HG03378 (cell line): ENCODE measurements around the gene PPDPF.
"Not testable (repeated sequence)": the region's sequence is repeated elsewhere in the genome, so short reads cannot be mapped to it uniquely, and the experiment has no call there.

Source experiments
- ATAC-seq: cut with Tn5 transposase; IDR thresholded peaks from one replicate; pipeline ENCODE4 v1.9.1; 2021; ENCODE audit warnings: mild to moderate bottlenecking, moderate library complexity; ENCODE audit not compliant: unreplicated experiment

The PPDPF gene

GRCh38 chr20:63561624-63562396, 41.2 kb downstream of the PPDPF start:
- ATAC-seq: no peak

GRCh38 chr20:63562461-63563224, 42.1 kb downstream of the PPDPF start:
- no peak for ATAC-seq

- ATAC-seq: no peak
Measured at GRCh38 chr20:63563225-63563935, 42.8 kb downstream of the PPDPF start.

- no peak for ATAC-seq
Measured at GRCh38 chr20:63564036-63564810, 43.7 kb downstream of the PPDPF start.

- ATAC-seq: no peak
Measured at GRCh38 chr20:63565021-63565698, 44.6 kb downstream of the PPDPF start.

GRCh38 chr20:63565699-63566335, 45.3 kb downstream of the PPDPF start:
- no peak for ATAC-seq

- ATAC-seq: no peak
Measured at GRCh38 chr20:63566395-63567135, 46.0 kb downstream of the PPDPF start.

- ATAC-seq: no peak
Measured at GRCh38 chr20:63567136-63567385, 46.5 kb downstream of the PPDPF start.

- peak; percentile 55 for ATAC-seq
Measured at GRCh38 chr20:63567386-63568169, 47.0 kb downstream of the PPDPF start.

GRCh38 chr20:63568170-63568981, 47.8 kb downstream of the PPDPF start:
- peak; percentile 15 for ATAC-seq

- no peak for ATAC-seq
Measured at GRCh38 chr20:63568986-63569949, 48.7 kb downstream of the PPDPF start.

GRCh38 chr20:63570281-63571086, 49.9 kb downstream of the PPDPF start:
- ATAC-seq: no peak

- not testable (repeated sequence) for ATAC-seq
Measured at GRCh38 chr20:63571087-63571478, 50.5 kb downstream of the PPDPF start.
